Natural killer cell (primary cell): ENCODE measurements around the gene KRTAP5-2. TPM values are rescaled to one million over a fixed set of nuclear protein-coding genes. Genes with fewer than 3 reads are reported as not detected.
"Not testable (repeated sequence)": the region's sequence is repeated elsewhere in the genome, so short reads cannot be mapped to it uniquely, and the experiment has no call there.

ENCODE experiments used
- ATAC-seq, 3 donors: fragments of 150-1000 bp in 2 of 3; fragments of 200-7000 bp in 1 of 3; cut with Tn5 transposase; 1 replicate in 1 of 3; 2 replicates in 2 of 3; pipeline ENCODE4 v1.10.0; 2021; ENCODE audit warnings: mild to moderate bottlenecking in 2 of 3, moderate library complexity in 2 of 3
- DNase-seq, 2 donors: peaks; one replicate each; pipeline versions ENCODE4 v3.0.0 to v3.0.0-alpha.2; 2013 to 2021; ENCODE audit warnings: mixed read lengths in 1 of 2
- H3K27ac ChIP-seq: one replicate; pipeline ENCODE4 v1.5.1; 2013; ENCODE audit warnings: mild to moderate bottlenecking, low read length
- H3K27me3 ChIP-seq: one replicate; pipeline ENCODE4 v1.6.1; 2013; ENCODE audit warnings: low read length; ENCODE audit not compliant: control insufficient read depth, insufficient read depth
- H3K36me3 ChIP-seq: one replicate; pipeline ENCODE4 v1.6.1; 2013; ENCODE audit warnings: low read length; ENCODE audit not compliant: control insufficient read depth, insufficient read depth
- H3K4me1 ChIP-seq: one replicate; pipeline ENCODE4 v1.6.1; 2013; ENCODE audit warnings: low read length; ENCODE audit not compliant: control insufficient read depth, insufficient read depth
- H3K4me3 ChIP-seq: one replicate; pipeline ENCODE4 v1.5.1; 2013; ENCODE audit warnings: low read length
- H3K9me3 ChIP-seq: one replicate; pipeline ENCODE4 v1.6.1; 2013; ENCODE audit warnings: low read length; ENCODE audit not compliant: control insufficient read depth, insufficient read depth
- H3K27ac Mint-ChIP-seq, 2 donors: one replicate each; pipeline ENCODE4 v1.8.0; 2022; ENCODE audit warnings: mild to moderate bottlenecking in 2 of 2, mixed read lengths in 2 of 2, moderate library complexity in 1 of 2
- H3K27me3 Mint-ChIP-seq, 2 donors: one replicate each; pipeline ENCODE4 v1.8.0; 2022; ENCODE audit warnings: low read depth in 2 of 2, mixed read lengths in 2 of 2
- H3K36me3 Mint-ChIP-seq: one replicate; pipeline ENCODE4 v1.8.0; 2022; ENCODE audit warnings: mixed read lengths
- H3K4me1 Mint-ChIP-seq, 2 donors: one replicate each; pipeline ENCODE4 v1.8.0; 2022; ENCODE audit warnings: mixed read lengths in 2 of 2
- H3K4me3 Mint-ChIP-seq: one replicate; pipeline ENCODE4 v1.8.0; 2022; ENCODE audit warnings: mild to moderate bottlenecking, moderate library complexity, mixed read lengths
- H3K9me3 Mint-ChIP-seq, 2 donors: one replicate each; pipeline ENCODE4 v1.8.0; 2022; ENCODE audit warnings: mixed read lengths in 2 of 2
- WGBS: methylation state at CpG from one replicate; pipeline ENCODE4 v1.1.7; 2013; ENCODE audit warnings: missing lambda C conversion rate; ENCODE audit not compliant: insufficient coverage; 5-methylcytosine and 5-hydroxymethylcytosine counted together
- intact Hi-C: fragments of 100-400 bp; cut with micrococcal nuclease; formaldehyde crosslinking; loops from one replicate; pipeline ENCODE4 v1.14.2; 2022
- total RNA-seq, 4 donors: library from RNA; stranded (reverse); fragments of 120-200 nt in 1 of 4; gene quantifications; one replicate each; pipeline versions ENCODE4 v1.2.3 to v1.2.4, GENCODE V29; 2013 to 2022
- TF ChIP-seq, protein P1 (sequence below): fragments of 200-600 bp; IDR thresholded peaks from one replicate; pipeline ENCODE4 v1.8.0; 2022; ENCODE audit warnings: antibody characterized with exemption

KRTAP5-2 gene, protein sequence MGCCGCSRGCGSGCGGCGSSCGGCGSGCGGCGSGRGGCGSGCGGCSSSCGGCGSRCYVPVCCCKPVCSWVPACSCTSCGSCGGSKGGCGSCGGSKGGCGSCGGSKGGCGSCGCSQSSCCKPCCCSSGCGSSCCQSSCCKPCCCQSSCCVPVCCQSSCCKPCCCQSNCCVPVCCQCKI
- not detected for total RNA-seq
- total RNA-seq (2013): not detected

DNA sequence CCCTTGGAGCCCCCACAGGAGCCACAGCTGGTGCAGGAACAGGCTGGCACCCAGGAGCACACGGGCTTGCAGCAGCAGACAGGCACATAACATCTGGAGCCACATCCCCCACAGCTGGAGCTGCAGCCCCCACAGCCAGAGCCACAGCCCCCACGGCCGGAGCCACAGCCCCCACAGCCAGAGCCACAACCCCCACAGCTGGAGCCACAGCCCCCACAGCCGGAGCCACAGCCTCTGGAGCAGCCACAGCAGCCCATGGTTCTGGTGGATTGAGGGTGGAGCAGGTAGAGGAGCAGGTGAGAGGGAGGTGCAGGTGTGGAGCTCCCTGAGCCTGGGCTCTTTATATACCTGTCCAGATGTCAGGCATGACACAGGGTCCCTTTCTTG, at the start of gene KRTAP5-2:
Gene KRTAP5-2 (minus strand): TSS at position 301 of the 387 bp plus-strand sequence. CDS start 44 bp downstream, at position 257.
- Histone ChIP-seq H3K4me3 (no peak within 1 kb of the TSS), H3K36me3 (no peaks in the 10 kb centered on the region), H3K27me3 (no peaks in the 10 kb centered on the region), H3K4me1 (no peaks in the 10 kb centered on the region), H3K27ac (no peak within 1 kb of the TSS), H3K9me3 (no peaks in the 10 kb centered on the region)
- TF ChIP-seq, protein P1, sequence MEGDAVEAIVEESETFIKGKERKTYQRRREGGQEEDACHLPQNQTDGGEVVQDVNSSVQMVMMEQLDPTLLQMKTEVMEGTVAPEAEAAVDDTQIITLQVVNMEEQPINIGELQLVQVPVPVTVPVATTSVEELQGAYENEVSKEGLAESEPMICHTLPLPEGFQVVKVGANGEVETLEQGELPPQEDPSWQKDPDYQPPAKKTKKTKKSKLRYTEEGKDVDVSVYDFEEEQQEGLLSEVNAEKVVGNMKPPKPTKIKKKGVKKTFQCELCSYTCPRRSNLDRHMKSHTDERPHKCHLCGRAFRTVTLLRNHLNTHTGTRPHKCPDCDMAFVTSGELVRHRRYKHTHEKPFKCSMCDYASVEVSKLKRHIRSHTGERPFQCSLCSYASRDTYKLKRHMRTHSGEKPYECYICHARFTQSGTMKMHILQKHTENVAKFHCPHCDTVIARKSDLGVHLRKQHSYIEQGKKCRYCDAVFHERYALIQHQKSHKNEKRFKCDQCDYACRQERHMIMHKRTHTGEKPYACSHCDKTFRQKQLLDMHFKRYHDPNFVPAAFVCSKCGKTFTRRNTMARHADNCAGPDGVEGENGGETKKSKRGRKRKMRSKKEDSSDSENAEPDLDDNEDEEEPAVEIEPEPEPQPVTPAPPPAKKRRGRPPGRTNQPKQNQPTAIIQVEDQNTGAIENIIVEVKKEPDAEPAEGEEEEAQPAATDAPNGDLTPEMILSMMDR: no peak
- WGBS: 0% methylated on average over 1 of the region's 4 CpGs
- Mint-ChIP-seq H3K27ac (no peak within 1 kb of the TSS), H3K36me3 (no peaks in the 10 kb centered on the region), H3K9me3 (no peaks in the 10 kb centered on the region), H3K27me3 (peaks cover 42 to 62% of the 10 kb centered on the region in 2 donors), H3K4me1 (peaks cover 7 to 9% of the 10 kb centered on the region in 2 donors), H3K4me3 (no peak within 1 kb of the TSS)
- no peak for ATAC-seq
- intact Hi-C loops: no loop called here
- no peak for DNase-seq

DNA sequence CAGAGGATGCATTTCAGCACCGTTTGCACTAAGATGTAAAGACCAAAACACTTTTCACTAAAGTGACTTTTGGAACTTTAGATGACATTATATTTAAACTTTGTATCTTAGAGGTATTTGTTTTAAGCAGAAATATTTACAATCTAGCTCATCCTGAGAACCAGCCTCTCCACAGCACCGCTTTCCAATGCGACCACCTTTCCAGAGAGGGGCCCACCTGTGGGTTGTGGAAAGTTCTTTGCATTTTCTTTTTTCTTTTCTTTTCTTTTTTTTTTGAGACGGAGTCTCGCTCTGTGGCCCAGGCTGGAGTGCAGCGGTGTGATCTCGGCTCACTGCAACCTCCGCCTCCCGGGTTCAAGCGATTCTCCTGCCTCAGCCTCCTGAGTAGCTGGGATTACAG, 48.4 kb upstream of the KRTAP5-2 start:
- intact Hi-C loops, H3K9me3 Mint-ChIP-seq, H3K27ac ChIP-seq, H3K36me3 ChIP-seq, H3K36me3 Mint-ChIP-seq, H3K9me3 ChIP-seq, ATAC-seq, H3K4me3 Mint-ChIP-seq, H3K27me3 ChIP-seq, H3K27ac Mint-ChIP-seq, H3K4me1 Mint-ChIP-seq, DNase-seq, H3K4me1 ChIP-seq, H3K4me3 ChIP-seq: not testable (repeated sequence)
- WGBS: 86% methylated on average over 8 of the region's 10 CpGs
- H3K27me3 Mint-ChIP-seq: peaks cover 8 to 16% of the 10 kb centered on the region in 2 donors

DNA sequence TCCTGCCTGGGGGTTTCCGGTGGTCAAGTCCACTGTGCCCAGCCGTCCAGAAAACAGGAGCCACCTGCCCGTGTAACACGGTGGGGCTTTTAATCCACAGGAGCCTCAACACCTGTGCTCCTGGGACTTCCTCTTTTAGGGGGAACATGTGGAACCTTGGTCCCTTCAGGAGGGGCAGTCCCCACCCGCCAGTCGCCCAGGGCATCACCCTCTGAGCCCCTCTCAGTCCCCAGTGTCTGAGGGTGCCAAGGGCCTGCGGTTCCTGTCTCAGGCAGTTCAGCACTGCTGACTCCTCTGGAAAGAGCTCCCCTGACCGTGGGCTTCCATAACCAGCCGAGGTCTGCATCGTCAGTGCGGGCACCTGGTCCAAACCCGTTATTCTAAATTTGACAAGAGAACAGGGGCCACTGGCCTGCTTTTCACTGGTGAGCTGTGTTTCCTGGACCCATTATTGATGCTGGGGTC, 47.3 kb upstream of the KRTAP5-2 start:
- Mint-ChIP-seq H3K36me3 (no peaks in the 10 kb centered on the region), H3K27ac (no peak overlapping the region), H3K4me1 (no peaks in the 10 kb centered on the region), H3K27me3 (peaks cover 9 to 10% of the 10 kb centered on the region in 2 donors), H3K9me3 (no peaks in the 10 kb centered on the region), H3K4me3 (no peak overlapping the region)
- TF ChIP-seq, protein P1: no peak
- ATAC-seq (no peak), DNase-seq (no peak)
- no peaks in the 10 kb centered on the region for H3K36me3 ChIP-seq
- no peaks in the 10 kb centered on the region for H3K4me1 ChIP-seq
- H3K9me3 ChIP-seq: no peaks in the 10 kb centered on the region
- peaks cover 1% of the 10 kb centered on the region for H3K27me3 ChIP-seq
- intact Hi-C loops: no loop called here
- H3K27ac ChIP-seq: no peak overlapping the region
- 37% methylated on average over 12 of the region's 12 CpGs for WGBS
- no peak overlapping the region for H3K4me3 ChIP-seq

DNA sequence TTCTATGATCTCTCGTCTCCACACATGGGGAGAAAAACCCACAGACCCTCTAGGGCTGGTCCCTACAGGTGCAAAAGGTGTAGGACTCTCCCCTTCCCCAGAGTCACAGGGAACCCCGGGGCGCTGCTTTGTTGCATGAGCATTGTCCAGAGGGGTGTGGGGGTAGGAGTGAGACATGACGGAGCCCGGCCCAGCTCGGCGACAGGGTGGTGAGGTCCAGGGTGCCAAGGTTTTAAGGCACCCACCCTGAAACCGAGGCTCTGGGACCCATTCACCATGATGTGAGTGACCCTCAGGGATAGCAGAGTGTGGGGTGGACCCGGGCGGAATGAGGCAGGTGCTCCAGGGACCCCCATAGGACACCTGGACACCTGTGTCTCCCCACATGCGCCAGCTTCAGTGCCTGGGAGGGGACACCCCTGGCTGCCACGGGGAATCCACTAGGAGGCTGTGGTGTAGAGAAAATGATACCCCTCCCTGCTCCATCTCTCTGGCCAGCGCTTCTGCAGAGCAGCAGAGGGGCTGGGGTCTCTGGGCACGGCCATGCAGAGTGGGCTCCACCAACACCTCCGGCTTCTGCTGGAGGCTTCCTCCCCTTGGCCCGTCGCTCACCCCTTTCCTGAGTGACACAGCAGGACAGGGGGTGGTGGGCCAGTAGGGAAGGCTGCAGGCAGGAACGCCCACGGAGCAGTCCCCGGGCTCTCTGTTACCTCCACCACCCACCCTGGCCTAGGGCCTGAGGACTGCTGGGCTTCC, 46.7 kb upstream of the KRTAP5-2 start:
- ATAC-seq (no peak), DNase-seq (no peak)
- no peak overlapping the region for H3K27ac ChIP-seq
- H3K27ac Mint-ChIP-seq: no peak overlapping the region
- H3K27me3 Mint-ChIP-seq: peaks cover 13 to 15% of the 10 kb centered on the region in 2 donors
- H3K9me3 Mint-ChIP-seq: no peaks in the 10 kb centered on the region
- H3K9me3 ChIP-seq: no peaks in the 10 kb centered on the region
- WGBS: 56% methylated on average over 20 of the region's 20 CpGs
- no peaks in the 10 kb centered on the region for H3K4me1 Mint-ChIP-seq
- no peaks in the 10 kb centered on the region for H3K36me3 Mint-ChIP-seq
- H3K4me3 Mint-ChIP-seq: no peak overlapping the region
- H3K4me3 ChIP-seq: no peak overlapping the region
- TF ChIP-seq, protein P1: no peak
- no peaks in the 10 kb centered on the region for H3K4me1 ChIP-seq
- H3K27me3 ChIP-seq: peaks cover 7% of the 10 kb centered on the region
- H3K36me3 ChIP-seq: no peaks in the 10 kb centered on the region
- intact Hi-C loops: no loop called here
